ACHN (cell line): ENCODE results near the gene HP1BP3.

ENCODE experiments used
- DNase-seq: peaks from one replicate; pipeline ENCODE4 v3.0.0-alpha.2; 2015
- in situ Hi-C: cut with HindIII; loops from 2 replicates; pipeline ENCODE4 v1.10.0; 2017; ENCODE audit warnings: low sequenced_read_pairs, low pct_ligation_motif_present, low pct_unique_long_range_greater_than_20kb

HP1BP3 gene

DNA sequence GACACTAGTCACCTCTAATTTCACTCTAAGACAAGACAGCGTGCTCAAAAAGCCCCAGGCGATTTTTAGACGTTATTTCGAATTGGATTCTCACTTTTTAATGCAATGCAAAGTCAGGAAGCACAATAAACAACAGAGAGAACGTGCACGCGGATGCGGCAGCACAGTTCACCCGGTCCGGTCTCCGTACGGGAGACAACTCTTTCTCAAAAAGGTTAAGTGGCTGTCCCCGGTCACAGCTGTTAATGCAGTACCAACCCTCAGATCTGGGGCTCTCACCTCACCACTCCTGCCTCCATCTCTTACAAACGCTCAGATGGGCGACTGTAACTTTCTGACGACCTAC lies 1.2 kb downstream of the HP1BP3 start:
- in situ Hi-C loops, result no loop called here
- DNase-seq, result peak; percentile 3

DNA sequence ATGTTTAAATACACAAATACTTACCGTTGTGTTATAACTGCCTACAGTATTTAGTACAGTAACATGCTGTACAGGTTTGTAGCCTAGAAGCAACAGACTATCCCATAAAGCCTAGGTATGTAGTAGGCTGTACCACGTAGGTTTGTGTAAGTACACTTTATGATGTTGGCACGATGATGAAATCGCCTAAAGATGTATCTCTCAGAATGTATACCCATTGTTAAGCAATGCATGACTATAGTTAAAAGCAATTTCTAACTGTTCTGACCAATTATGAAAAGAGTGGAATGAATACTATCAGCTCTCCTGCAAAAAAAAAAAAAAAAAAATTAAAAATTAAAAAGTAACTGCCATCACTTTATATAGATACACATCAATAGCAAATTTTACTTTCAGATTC lies 11.4 kb downstream of the HP1BP3 start:
- no peak for DNase-seq
- in situ Hi-C loops, result no loop called here

DNA sequence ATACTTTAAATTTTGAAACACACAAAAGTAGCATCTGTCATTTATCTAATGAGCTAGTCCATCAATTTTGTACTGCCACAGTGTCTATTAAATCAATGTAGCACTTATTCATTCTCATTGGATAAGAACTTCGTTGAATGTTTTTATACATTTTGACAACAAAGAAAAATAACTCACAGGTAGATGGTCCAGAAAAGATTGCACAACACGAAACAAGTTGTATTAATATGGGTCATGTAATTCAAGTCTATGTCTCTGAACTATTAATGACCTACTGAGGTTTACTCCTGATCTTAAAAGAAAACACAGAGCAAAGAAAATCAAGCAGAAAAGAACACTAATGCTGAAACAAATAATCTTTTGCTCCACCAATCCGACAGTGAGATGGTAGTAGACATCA lies 15.3 kb downstream of the HP1BP3 start:
- in situ Hi-C loops, result no loop called here
- DNase-seq, result no peak

DNA sequence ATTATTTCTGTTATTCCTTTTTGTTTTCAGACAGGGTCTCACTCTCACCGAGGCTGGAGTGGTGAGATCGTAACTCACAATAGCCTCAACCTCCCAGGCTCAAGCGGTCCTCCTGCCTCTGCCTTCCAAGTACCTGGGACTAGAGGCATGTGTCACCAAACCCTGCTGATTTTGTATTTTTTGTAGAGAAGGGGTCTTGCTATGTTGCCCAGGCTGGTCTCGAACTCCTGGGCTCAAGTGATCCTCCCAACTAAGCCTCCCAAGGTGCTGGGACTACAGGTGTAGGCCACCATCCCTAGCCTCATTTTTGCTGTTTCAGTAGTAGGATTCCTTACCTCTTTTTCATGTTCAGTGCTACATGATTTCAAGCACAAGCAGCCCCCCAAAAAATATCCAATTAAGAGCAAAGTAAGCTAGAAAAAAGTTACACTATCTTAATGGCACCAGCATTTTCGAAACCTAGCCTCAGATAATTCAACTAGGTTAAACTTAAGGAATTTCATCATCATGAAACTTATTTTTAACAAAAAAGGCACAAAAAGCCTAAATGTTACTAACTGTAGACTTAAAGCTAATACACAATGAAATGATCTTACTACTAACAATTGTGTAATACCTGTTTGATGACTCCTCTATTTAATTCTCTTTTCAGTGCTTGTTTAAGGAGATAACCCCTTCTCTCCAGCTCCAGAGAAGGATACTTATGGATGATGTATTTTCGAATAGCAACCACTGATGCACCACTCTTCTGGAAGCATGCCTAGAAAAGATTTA lies 16.6 kb downstream of the HP1BP3 start:
- DNase-seq, result no peak
- in situ Hi-C loops, result no loop called here

DNA sequence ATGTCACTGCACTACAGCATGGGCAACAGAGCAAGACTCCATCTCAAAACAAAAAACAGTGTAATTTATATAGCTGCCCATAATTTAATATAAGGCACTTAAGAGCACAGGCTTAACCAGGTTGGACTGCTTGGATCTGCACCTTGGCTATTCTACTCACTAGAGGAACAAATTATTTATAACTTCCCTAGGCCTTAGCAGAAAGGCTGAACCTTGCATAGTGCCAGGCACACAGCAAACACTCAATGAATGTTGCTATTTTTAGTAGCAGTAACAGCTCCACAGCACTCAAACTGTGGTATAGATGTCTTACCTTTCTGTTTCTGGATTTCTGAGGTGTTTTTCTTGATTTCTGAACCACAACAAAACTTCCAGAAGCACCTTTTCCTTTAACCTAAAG lies 19.8 kb downstream of the HP1BP3 start:
- in situ Hi-C loops, result no loop called here
- no peak for DNase-seq

DNA sequence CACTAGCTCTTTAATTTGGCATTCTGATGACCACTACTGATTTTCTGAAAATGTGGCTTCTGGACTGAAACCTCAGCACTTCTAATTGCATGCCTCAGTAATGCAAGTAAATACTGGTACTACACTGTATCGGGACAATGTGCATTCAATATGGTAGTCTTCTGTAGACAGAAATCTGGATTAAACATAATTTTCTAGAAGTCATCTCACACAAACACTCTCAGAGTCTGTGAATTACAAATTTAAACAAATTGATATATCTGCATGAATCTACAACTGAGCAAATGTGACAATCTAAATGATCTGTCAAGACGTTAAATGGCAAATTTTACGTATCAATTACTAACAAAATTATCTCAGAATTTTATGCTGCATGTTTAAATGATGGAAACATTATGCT lies 23.7 kb downstream of the HP1BP3 start:
- in situ Hi-C loops, result no loop called here
- no peak for DNase-seq

DNA sequence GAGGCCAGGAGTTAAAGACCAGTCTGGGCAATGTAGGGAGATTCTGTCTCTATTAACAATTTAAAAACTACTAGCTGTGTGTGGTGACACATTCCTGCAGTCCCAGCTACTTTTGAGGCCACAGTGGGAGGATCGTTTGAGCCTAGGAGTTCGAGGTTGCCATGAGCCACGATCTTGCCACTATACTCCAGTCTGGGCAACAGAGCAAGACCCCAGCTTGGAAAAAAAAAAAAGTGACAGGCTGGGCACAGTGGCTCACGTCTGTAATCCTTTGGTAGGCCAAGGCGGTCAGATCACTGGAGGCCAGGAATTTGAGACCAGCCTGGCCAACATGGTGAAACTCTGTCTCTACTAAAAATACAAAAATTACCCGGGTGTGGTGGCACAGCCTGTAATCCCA lies 26.8 kb downstream of the HP1BP3 start:
- in situ Hi-C loops, result no loop called here
- no peak for DNase-seq

DNA sequence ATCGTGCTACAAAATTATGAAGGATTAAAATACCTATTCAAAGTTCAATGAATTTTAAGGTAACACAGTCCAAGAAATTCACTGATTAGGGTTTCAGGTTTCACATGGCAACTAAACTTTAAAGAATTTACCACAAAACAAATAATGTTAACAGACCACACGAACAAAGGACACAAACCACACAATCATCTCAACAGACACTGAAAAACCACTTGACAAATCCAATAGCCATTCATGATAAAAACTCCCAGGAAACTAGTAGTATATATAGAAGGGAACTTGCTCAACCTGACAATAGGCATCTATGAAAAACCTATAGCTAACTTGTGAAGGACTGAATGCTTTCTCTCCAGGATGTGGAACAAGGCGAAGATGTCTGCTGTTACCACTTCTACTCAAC lies 33.5 kb downstream of the HP1BP3 start:
- in situ Hi-C loops, result no loop called here
- no peak for DNase-seq

DNA sequence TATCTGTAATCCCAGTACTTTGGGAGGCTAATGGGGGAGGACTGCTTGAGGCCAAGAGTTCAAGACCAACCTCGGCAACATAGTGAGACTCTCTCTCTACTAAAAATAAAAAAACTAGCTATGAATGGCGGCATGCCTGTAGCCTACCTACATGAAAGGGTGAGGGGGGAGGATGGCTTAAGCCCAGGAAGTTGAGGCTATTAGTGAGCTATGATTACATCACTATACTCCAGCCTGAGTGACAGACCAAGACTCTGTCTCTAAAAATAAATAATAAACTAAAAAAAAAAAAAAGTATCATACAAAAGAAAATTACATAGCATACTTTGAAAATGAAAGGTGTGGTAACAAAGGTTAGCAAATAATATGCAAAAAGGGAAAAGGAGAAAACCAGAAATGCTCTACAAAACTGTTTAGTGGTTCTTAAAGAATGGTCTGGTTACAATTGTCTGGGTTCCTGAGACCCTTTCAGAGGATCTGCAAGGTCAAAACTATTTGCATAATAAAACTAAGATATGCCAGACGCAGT lies 35.6 kb downstream of the HP1BP3 start:
- DNase-seq, result no peak
- in situ Hi-C loops, result no loop called here

DNA sequence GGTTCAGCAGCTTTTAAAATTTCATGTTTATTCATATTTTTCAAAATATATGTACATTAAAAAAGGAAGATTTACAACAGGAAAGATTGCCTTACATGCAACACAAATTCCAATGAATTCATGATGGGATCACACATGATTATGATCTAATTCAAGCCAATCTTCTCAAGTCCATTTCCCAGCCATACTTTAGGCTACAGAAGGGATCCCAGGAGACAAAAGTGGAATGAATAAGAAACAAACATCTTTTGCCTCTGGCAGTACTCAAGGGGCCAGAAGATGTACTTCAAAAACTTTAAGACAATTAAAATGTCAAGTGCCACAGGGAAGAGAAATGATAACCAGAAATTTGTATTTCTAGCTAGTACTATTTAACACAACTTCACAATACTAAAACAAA lies 44.4 kb downstream of the HP1BP3 start:
- DNase-seq, result no peak
- in situ Hi-C loops, result no loop called here

DNA sequence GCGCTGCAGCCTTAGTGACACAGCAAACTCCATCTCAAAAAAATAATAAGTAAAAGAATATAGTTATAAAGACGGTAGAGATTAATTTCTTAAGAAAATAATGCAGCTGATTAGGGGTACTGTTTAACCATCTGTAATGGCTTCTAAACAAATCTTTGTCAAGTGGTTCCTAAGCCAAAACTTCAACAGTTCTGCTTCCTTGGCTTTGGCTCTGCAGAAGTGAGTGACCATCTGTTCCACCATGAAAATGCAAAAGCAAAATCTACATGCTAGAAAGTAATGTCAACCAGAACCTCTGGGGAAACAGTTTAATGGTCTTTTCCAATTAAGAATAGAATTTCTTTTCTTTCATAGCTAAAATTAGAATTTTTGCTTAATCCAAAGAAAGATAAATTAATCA lies 46.3 kb downstream of the HP1BP3 start:
- in situ Hi-C loops, result no loop called here
- no peak for DNase-seq

DNA sequence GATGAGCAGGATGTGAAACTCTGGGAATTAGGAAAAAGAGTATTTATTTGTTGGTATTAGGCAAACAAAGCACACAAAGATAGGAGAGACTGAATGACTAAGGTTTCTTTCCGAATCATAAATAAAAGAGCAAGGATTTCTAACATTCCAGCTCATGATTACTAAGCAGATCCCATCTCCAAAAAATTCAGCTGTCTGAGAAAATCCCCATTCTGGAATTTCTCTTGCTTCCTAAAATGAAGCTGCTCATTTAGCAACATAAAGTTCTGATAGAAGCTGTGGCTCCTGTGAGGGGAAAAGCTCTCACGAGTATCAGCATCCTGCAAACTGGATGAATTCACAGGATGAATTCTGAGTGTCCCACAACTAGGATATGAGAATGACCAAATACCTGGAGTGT lies 47.9 kb downstream of the HP1BP3 start:
- no peak for DNase-seq
- in situ Hi-C loops, result no loop called here

DNA sequence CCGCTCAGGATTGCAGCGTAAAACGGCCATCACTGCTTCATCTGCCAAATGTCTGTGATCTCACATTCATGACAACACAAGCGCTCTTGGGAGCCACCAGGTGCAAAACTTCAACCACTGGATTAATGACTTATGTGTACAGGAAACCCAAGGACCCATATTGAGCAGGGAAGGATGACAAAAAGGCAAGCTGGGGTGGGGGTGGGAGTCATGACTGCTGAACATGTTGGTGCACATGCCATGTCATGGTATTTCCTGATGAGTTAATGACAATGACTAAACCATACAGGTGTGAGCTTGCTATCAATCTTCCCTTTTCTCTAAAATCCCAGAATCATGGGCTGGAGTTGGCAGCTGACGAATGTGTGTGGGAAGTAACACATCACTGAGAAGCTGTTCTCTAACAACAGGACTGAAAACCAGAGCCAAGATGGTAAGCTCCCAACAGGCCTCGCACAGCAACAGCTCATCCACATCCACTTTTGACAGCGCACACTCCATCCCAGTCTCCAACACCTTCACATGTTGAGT lies 51.5 kb downstream of the HP1BP3 start:
- DNase-seq, result no peak
- in situ Hi-C loops, result no loop called here

DNA sequence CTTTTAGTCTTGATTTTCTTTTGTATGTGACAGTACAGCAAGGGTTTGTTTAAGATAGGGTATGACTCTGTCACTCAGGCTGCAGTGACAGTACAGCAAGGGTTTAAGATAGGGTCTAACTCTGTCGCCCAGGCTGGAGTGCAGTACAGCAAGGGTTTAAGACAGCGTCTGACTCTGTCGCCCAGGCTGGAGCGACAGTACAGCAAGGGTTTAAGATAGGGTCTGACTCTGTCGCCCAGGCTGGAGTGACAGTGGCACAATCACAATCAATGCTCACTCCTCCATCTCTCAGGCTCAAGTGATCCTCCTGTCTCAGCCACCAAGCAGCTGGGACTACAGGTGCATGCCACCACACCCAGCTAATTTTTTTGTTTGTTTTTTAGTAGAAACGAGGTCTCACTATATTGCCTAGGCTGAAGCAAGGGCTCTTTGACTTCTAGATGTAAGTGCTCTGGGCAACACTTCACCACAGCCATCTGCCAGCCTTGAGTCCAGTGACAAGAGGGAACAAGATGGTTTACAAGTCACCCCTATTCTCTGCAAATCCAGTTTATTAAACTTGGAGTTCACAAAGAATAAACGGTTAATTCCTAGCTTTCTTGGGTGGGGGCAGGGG lies 53.6 kb downstream of the HP1BP3 start:
- in situ Hi-C loops, result no loop called here
- DNase-seq, result peak; percentile 18

DNA sequence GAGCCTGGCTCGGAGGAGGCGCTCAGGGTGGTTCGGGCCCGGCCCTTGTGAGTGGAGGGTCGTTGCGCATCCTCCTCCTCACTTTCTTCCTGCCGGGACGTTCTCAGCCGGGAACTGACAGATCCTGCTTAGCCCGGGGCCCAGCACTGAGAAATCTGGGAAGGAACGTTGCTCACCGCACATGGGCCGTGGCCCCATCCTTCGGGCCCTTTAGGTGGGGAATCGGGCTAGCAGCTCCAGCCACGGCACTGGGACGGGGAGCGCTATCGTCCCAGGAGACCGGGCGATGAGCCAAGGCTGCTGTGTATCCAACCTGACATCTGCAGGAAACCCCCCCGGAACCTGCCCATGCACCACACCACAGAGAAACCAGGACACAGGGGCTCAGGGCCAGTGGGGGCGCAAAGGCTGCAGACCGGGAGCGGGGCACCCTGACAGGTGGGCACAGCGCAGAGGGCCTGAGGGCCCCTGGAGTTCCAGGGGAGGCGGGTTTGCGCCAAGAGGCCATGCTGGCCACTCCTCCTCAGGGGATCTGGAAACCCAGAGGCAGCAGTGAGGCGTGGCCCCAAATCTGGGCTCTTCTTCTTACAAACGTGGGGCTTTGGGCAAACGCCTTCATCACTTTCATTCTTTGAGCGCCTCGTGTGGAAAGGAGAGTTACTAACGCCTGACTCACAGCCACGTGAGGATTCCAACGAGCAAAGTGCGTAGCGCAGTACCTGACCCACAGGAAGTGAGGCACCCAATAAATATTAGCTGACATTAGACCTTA lies 54.3 kb downstream of the HP1BP3 start, which contains the start of gene SH2D5:
SH2D5 (minus strand) TSS at position 116 of the 772 bp plus-strand sequence. CDS start 4,659 bp downstream, outside the sequence.
- in situ Hi-C loops, result no loop called here
- DNase-seq, result peak; percentile 99

DNA sequence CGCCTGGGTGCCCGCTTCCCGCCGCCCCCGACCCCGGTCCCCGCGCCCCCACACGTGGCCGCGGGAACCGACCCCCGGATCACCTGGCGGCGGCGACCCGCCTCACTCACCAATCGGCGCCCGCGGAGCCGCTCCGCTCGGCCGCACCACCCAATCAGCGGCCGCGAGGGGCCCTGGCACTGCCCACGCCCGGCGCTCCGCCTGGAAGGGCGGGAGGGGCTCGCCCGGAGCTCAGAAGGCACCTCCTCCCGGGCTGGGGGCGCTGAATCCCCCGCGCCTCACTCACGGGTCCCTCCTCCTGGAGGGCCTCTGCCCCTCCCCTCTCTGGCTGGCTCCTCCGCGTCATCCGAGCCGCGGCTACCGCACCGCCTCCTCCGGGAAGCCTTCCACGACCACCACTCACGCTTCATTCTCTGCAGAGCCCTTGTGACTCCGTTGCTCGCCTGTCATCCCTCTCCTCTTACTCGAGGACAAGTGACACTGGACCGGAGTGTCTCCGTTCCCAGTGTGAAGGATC lies 55.0 kb downstream of the HP1BP3 start:
- peak; percentile 90 for DNase-seq
- in situ Hi-C loops, result no loop called here

DNA sequence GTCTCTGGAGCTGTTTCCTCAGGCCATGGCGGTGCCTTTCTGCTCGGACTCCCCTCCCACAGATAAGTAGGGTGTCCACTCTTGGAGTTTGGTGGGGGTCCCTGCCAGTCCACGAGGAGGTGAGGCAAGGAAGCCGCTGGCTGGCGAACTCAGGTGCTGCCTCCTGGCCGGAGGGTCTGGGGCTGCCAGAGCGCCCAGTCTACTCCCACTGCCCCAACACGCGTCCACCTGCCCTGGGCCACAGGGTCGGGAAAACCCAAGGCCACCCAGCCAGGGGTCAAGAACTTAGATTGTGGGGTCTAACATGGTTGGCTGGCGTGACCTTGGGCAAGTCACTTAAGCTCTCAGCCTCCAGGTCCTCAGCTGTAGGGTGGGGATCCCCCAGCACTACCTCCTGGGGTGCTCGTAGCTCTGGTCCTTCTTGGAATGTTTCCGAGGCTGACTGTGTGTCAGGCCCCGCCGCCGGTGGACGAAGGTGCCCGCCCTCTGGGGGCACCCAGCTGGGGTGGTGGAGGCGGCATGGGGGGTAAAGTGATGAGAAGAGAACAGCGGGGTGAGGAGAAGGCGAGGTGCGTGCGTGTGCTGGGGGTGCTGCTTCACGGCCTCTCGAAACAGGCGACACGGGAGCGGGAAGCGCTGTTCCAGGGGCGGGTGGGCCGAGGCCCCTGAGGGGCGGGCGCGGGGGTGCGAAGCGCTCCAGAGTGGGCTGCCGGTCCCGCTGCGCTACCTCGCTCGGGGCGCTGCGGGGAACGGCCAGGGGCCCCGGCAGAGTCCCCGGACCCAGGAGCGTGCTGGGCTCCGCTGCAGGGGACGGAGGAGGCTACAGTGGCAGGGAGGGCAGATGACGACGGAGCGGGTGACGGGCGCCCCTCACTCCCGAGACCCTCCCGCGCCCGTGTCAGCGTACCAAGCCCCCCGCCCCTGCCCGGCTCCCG lies 55.8 kb downstream of the HP1BP3 start:
- in situ Hi-C loops, result no loop called here
- peak; percentile 7 for DNase-seq

DNA sequence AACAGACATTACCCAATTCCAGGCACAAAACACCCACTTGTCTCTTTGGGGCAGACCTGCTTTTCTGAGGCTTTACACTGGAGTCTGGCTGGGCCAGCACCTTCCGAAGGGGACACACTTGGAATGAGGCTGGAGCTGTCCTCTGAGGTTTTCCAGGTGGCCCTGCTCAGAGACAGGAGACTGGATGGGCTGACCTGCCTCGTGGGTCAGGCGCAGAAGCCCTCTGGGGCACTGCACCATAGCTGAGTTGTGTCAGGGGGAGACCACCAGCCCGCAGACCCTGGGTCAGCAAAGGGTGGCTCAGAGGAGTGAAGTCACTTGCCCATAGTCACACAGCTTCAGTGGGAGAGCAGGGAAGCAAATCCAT lies 56.4 kb downstream of the HP1BP3 start:
- in situ Hi-C loops, result no loop called here
- DNase-seq, result no peak
